AG09319 (cell line): ENCODE measurements around the gene LENEP.

Experiments used
- DNase-seq: peaks from one replicate; pipeline ENCODE4 v3.0.0-alpha.2; 2010; ENCODE audit warnings: low read depth; ENCODE audit errors: extremely low read depth
- TF ChIP-seq, protein P1 (sequence below): IDR thresholded peaks from 2 replicates; pipeline ENCODE4 v1.5.1; 2011; ENCODE audit warnings: low read depth, mild to moderate bottlenecking, inconsistent platforms, low read length, moderate library complexity

The LENEP gene

DNA sequence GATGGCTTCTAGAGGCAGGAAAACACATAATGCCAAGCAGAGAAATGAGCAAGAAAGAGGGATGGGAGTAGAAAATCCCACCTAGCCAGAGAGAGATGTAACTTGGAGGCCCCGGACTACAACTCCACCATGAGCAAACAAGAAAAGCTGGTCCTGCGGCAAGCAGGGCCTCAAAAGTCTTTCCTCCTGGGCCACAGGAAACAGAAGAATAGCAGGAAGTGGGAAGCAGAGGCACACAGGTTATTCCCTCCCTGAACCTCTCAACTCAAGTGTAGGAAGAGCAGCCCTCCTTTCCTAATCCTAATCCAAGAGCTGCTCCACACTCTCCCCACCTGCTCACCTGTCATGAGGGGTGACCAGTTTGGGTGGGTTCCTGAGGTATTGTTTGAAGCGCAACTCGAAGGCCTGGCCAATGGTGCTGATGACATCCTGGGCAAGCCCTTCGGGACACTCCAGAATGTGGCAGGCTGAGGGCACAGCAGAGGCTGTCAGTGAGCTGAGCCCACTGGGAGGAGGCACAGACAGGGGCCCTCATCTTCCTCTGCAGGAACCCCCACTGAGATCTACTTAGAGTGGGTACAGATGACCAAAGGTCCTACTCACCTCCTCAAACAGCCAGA is 25.9 kb upstream of the LENEP start:
- TF ChIP-seq, protein P1, sequence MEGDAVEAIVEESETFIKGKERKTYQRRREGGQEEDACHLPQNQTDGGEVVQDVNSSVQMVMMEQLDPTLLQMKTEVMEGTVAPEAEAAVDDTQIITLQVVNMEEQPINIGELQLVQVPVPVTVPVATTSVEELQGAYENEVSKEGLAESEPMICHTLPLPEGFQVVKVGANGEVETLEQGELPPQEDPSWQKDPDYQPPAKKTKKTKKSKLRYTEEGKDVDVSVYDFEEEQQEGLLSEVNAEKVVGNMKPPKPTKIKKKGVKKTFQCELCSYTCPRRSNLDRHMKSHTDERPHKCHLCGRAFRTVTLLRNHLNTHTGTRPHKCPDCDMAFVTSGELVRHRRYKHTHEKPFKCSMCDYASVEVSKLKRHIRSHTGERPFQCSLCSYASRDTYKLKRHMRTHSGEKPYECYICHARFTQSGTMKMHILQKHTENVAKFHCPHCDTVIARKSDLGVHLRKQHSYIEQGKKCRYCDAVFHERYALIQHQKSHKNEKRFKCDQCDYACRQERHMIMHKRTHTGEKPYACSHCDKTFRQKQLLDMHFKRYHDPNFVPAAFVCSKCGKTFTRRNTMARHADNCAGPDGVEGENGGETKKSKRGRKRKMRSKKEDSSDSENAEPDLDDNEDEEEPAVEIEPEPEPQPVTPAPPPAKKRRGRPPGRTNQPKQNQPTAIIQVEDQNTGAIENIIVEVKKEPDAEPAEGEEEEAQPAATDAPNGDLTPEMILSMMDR = no peak
- no peak for DNase-seq

DNA sequence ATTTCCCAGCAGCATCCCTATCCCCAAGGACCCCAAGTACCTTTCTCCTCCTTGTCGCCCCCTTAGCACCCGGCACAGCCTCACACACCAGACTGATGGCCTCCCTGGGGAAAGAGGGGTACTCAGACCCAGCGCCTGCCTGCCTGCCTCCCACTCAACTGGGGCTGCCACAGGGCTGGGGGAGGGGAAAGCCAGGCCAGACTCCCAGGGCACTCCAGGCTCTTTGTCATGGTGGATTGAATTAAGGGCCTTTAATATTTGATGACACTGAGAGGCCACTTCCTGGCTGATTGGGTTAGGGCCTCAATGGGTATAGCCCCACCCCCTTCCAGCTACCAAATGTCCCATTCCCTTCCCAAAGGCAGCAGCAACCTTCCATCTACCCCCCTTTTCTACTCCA is 24.7 kb upstream of the LENEP start:
- TF ChIP-seq, protein P1 = no peak
- DNase-seq = no peak

DNA sequence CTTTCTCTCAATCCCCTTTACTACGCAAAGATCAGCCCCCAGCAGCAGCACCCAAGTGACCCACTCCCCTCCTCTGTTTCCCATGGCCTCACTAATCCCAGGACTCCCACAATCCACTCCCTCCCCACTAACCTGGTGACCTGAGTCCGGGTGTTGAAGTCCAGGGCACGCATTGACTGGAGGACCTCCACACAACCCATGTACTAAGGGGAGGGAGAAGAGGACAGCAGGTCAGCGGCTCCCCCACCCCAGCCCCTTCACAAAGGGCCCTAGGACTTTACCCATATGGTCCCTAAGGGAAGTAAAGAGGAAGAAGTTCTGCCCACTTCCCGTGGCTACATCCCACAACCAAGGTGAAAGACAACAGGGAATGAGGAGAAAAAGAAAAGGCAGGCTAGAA is 24.1 kb upstream of the LENEP start:
- DNase-seq = no peak

DNA sequence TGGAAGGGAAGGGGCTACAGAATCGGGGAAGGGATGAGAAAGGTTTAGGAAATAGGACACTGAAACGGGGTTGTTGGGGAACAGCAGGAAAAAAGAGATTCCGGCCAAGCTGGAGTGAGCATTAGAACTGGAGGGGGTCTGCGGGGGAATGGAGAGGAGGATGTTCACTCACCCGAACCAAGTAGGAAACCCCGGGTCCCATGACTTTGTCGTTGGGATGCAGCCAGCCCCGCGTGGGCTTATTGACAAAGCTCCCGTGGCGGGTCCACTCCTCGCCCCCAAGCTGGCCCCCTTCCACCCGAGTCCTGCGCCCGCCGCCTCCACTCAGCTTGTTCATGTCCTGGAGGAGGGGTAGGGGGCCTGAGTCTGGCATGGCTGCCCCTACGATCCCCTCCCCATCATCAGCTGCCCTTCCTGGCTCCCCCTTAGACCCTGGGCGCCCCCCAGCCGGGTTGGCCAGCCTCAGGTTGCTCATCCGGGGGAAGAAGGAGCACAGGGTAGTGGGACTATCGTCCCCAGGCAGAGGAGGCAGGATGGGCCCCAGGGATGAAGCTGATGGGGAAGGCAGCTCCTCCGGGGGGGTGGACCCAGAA is 23.4 kb upstream of the LENEP start:
- TF ChIP-seq, protein P1 = no peak
- DNase-seq = no peak

More for the DNA sequence above, 24.1 kb upstream of the LENEP start:
- TF ChIP-seq, protein P1 = no peak

DNA sequence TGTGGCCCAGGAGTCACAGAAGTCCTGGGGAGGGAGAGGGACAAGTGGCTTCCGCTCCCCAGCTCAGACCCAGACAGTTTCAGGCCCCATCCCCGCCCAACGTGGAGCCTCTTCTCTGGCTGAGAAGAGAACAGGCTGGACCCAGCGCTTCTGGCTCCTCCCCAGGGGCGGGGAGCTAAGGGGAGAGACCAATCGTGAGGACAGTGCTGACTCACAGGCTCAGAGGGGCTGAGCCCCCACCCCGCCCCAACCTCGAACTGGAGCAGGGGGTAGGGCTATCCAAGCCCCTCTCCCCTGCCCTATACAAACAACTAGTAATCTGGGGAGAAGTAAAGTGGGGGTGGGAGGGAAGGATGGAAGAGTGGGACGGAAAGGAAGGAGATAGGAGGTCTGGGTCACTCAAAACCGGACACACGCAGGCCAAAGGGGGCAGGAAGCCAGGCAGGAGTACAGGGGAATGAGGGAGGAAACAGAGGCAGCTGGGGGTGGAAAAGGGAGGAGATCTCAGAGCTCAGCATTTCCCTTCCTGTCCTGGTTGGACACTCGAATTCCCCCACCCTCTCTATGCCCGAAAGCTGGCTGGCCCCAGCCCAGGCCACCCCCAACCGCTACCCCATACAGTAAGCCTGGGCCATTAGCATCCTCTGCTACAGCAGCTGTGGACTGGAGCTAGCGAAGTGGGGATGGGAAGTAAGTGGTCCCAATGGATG is 22.6 kb upstream of the LENEP start, which contains the start of gene SHC1:
Gene SHC1 (minus strand): TSS at position 117 of the 710 bp plus-strand sequence. CDS start 221 bp downstream, outside the sequence.
- TF ChIP-seq, protein P1 = no peak
- DNase-seq = peak; percentile 87

DNA sequence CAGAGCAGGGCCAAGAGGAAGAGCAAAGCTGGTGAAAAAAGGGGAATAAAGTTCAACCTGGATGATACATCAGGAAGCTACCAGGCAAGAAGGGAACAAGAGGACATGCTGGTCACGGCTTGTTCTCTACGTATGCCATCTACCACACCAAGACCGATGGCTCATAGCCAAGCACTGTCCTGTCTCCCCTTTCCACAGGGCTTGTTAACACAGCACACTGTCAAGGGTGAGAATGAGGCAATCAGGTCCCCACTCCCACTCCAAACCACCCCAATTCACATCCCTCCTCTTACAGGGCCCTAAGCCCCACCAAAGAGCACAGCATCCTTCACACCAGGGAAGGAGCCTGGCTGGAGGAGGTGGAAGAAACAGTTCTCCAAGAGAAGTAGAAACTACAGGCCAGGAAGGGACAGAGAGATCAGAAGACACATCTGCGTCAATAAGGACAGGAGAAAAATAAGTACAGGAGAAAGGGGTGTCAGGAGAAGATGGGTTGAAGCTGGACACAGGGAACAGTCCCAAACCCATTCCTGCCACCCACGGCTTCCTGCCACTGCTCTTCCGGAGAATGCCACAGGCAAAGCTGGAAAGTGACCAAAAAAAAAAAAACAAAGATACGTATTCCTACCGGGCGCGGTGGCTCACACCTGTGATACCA is 21.9 kb upstream of the LENEP start:
- no peak for DNase-seq

More for the DNA sequence above, 21.9 kb upstream of the LENEP start:
- TF ChIP-seq, protein P1 = no peak
